ENCODE data around the gene BPTF.

DNA sequence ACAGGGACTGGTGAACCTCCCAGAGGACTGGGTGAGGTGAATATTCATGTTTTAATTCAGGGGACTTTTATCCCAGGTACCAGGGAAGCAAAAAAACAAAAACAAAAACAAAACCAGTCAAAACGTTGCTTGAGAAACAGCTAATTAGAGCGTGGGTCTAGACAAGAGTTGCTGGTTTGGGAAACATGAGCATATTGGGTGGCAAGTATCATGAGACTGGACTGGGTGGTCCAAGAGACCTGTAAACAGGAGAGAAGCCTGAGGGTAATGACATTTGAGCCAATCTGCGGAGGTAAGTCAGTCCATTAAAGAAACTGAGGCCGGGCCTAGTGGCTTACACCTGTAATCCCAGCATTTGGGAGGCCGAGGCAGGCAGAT lies 11.5 kb upstream of the BPTF start:
- TF ChIP-seq, protein P1, sequence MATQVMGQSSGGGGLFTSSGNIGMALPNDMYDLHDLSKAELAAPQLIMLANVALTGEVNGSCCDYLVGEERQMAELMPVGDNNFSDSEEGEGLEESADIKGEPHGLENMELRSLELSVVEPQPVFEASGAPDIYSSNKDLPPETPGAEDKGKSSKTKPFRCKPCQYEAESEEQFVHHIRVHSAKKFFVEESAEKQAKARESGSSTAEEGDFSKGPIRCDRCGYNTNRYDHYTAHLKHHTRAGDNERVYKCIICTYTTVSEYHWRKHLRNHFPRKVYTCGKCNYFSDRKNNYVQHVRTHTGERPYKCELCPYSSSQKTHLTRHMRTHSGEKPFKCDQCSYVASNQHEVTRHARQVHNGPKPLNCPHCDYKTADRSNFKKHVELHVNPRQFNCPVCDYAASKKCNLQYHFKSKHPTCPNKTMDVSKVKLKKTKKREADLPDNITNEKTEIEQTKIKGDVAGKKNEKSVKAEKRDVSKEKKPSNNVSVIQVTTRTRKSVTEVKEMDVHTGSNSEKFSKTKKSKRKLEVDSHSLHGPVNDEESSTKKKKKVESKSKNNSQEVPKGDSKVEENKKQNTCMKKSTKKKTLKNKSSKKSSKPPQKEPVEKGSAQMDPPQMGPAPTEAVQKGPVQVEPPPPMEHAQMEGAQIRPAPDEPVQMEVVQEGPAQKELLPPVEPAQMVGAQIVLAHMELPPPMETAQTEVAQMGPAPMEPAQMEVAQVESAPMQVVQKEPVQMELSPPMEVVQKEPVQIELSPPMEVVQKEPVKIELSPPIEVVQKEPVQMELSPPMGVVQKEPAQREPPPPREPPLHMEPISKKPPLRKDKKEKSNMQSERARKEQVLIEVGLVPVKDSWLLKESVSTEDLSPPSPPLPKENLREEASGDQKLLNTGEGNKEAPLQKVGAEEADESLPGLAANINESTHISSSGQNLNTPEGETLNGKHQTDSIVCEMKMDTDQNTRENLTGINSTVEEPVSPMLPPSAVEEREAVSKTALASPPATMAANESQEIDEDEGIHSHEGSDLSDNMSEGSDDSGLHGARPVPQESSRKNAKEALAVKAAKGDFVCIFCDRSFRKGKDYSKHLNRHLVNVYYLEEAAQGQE (IDR thresholded peaks at IDR 0.05; ENCODE audit: insufficient read depth in 1 of 2, low read depth in 2 of 2, low read length in 2 of 2), result no peak
- no peak for TF ChIP-seq FOXP2 (optimal IDR thresholded peaks at IDR 0.05; ENCODE audit: borderline replicate concordance, extremely low read depth, extremely low read length, insufficient read depth)
- TF ChIP-seq TAF1 (IDR thresholded peaks at IDR 0.05; ENCODE audit: borderline replicate concordance, insufficient read depth, low read length), result no peak
- no peak for TF ChIP-seq SIN3A (IDR thresholded peaks at IDR 0.05; ENCODE audit: borderline replicate concordance, insufficient read depth, low read length)
